CD4-positive, alpha-beta T cell treated with Interleukin-10 for 1 hour (primary cell): Measurements from ENCODE around the gene EPB41L1.

Source experiments
- DNase-seq: peaks from one replicate; pipeline ENCODE4 v3.0.0-alpha.2; 2020

Gene EPB41L1

GRCh38 chr20:36264426-36265246, 110.1 kb downstream of the EPB41L1 start:
- no peak for DNase-seq

GRCh38 chr20:36266189-36266588, 111.6 kb downstream of the EPB41L1 start:
- DNase-seq = no peak

- DNase-seq = no peak
Observed at GRCh38 chr20:36267605-36268381, 113.3 kb downstream of the EPB41L1 start.

GRCh38 chr20:36268440-36269342, 114.2 kb downstream of the EPB41L1 start:
- DNase-seq = no peak

- DNase-seq = no peak
Observed at GRCh38 chr20:36269507-36269906, 115.0 kb downstream of the EPB41L1 start.

- no peak for DNase-seq
Observed at GRCh38 chr20:36270744-36271638, 116.5 kb downstream of the EPB41L1 start.

GRCh38 chr20:36271639-36272546, 117.4 kb downstream of the EPB41L1 start:
- no peak for DNase-seq

- DNase-seq = no peak
Observed at GRCh38 chr20:36272547-36273220, 118.1 kb downstream of the EPB41L1 start.

GRCh38 chr20:36273414-36274180, 119.1 kb downstream of the EPB41L1 start:
- DNase-seq = peak; percentile 14

- DNase-seq = no peak
Observed at GRCh38 chr20:36274181-36274841, 119.8 kb downstream of the EPB41L1 start.

- no peak for DNase-seq
Observed at GRCh38 chr20:36275011-36275410, 120.5 kb downstream of the EPB41L1 start.

- no peak for DNase-seq
Observed at GRCh38 chr20:36275441-36276189, 121.1 kb downstream of the EPB41L1 start.

GRCh38 chr20:36277546-36277945, 123.0 kb downstream of the EPB41L1 start:
- no peak for DNase-seq

GRCh38 chr20:36279362-36279761, 124.8 kb downstream of the EPB41L1 start:
- DNase-seq = no peak

- DNase-seq = no peak
Observed at GRCh38 chr20:36279776-36280175, 125.2 kb downstream of the EPB41L1 start.

- no peak for DNase-seq
Observed at GRCh38 chr20:36281785-36282380, 127.3 kb downstream of the EPB41L1 start.
